Immature natural killer cell (primary cell): ENCODE data around the gene CTIF. TPM values are rescaled to one million over a fixed set of nuclear protein-coding genes. Genes with fewer than 3 reads are reported as not detected.

ENCODE experiments used
- DNase-seq, 3 donors: peaks; one replicate each; pipeline ENCODE4 v3.0.0; 2022; ENCODE audit warnings: mixed read lengths in 1 of 3
- H3K27ac Mint-ChIP-seq, 6 donors: one replicate each; pipeline ENCODE4 v1.8.0; 2020; ENCODE audit warnings: mixed read lengths in 6 of 6, mild to moderate bottlenecking in 5 of 6, inconsistent platforms in 4 of 6, moderate library complexity in 3 of 6
- H3K27me3 Mint-ChIP-seq, 3 donors: one replicate each; pipeline ENCODE4 v1.8.0; 2020 to 2021; ENCODE audit warnings: low read depth in 3 of 3, mild to moderate bottlenecking in 3 of 3, mixed read lengths in 3 of 3, moderate library complexity in 3 of 3, inconsistent platforms in 1 of 3
- H3K36me3 Mint-ChIP-seq, 3 donors: one replicate each; pipeline ENCODE4 v1.8.0; 2020; ENCODE audit warnings: mixed read lengths in 3 of 3, inconsistent platforms in 2 of 3, mild to moderate bottlenecking in 2 of 3
- H3K4me1 Mint-ChIP-seq, 2 donors: one replicate each; pipeline ENCODE4 v1.8.0; 2020; ENCODE audit warnings: inconsistent platforms in 2 of 2, mild to moderate bottlenecking in 2 of 2, mixed read lengths in 2 of 2, moderate library complexity in 1 of 2
- H3K4me3 Mint-ChIP-seq, 5 donors: one replicate each; pipeline ENCODE4 v1.8.0; 2020; ENCODE audit warnings: mild to moderate bottlenecking in 5 of 5, mixed read lengths in 5 of 5, inconsistent platforms in 3 of 5, moderate library complexity in 3 of 5
- H3K9me3 Mint-ChIP-seq, 6 donors: one replicate each; pipeline ENCODE4 v1.8.0; 2020; ENCODE audit warnings: mild to moderate bottlenecking in 6 of 6, mixed read lengths in 6 of 6, inconsistent platforms in 4 of 6, moderate library complexity in 3 of 6
- polyA plus RNA-seq, 3 donors: library from polyadenylated mRNA; unstranded; fragments of 300-500 nt; fragmentation: Illumina TruSeq; gene quantifications; one replicate each; pipeline ENCODE4 v1.2.3, GENCODE V29; 2021

CTIF gene
- polyA plus RNA-seq, 3 donors from 2014 or later = 0.28 to 1.2 TPM; not detected in 1

DNA sequence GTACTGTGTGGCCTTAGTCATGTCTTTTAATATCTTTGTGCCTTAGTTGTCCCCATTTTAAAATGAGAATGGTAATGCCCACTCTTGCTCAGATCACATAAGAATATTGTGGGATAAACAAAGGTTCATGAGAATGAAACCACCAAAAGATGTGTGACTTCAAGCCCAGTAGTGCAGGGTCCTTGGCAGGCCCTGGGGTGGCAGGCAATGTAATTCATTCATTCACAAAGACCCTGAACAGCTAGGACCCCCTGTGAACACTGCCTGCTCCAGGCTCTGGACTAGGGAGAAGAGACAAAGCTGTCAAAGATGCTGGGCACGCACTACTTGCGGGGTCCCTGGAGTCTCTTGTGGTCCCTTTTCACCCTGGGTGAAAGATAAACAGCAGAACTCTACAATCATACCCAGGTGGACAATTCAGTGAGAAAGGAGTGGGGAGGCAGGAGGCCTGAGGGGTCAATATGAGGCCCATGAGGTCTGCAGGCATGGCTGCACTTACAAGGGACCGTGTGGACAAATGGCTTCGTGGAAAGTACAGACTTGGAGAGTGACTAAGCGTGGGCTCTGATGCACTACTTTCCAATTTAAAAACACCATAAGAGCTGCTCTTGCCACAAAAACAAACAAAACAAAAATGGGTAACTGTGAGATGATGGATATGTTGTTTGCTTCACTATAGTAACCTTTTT, 275.8 kb downstream of the CTIF start:
- Mint-ChIP-seq H3K27me3 (peaks cover 3 to 10% (median 6%) of the 10 kb centered on the region in 3 donors), H3K4me3 (peak overlapping the region; percentile 61 to 75 (median 69)), H3K36me3 (peaks cover 11 to 12% (median 12%) of the 10 kb centered on the region in 3 donors), H3K9me3 (no peaks in the 10 kb centered on the region), H3K27ac (peak overlapping the region; percentile 94 to 98 (median 96)), H3K4me1 (peaks cover 77 to 82% of the 10 kb centered on the region in 2 donors)
- DNase-seq = peak; percentile 51 to 73 (median 55)

DNA sequence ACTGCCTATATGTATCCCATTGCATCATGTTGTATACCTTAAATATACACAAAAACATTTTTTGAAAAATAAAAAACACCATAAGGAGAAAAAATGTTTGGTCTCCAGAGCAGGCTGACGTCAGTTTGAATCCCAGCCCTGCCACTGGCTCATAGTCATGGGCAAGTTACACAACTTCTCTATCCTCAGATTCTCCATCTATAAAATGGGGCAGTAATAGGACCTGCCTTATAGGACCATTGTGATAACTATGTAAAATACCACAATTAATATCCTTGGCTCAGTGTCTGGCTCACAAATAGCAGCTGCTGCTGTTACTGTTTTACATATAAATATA, 276.3 kb downstream of the CTIF start:
- Mint-ChIP-seq H3K4me3 (peak overlapping the region in 4 of 5 donors; percentile 61 to 75 (median 66)), H3K27ac (peak overlapping the region; percentile 94 to 98 (median 96)), H3K36me3 (peaks cover 11 to 12% (median 12%) of the 10 kb centered on the region in 3 donors), H3K27me3 (peaks cover 3 to 10% (median 6%) of the 10 kb centered on the region in 3 donors), H3K9me3 (no peaks in the 10 kb centered on the region), H3K4me1 (peaks cover 81 to 86% of the 10 kb centered on the region in 2 donors)
- no peak for DNase-seq

DNA sequence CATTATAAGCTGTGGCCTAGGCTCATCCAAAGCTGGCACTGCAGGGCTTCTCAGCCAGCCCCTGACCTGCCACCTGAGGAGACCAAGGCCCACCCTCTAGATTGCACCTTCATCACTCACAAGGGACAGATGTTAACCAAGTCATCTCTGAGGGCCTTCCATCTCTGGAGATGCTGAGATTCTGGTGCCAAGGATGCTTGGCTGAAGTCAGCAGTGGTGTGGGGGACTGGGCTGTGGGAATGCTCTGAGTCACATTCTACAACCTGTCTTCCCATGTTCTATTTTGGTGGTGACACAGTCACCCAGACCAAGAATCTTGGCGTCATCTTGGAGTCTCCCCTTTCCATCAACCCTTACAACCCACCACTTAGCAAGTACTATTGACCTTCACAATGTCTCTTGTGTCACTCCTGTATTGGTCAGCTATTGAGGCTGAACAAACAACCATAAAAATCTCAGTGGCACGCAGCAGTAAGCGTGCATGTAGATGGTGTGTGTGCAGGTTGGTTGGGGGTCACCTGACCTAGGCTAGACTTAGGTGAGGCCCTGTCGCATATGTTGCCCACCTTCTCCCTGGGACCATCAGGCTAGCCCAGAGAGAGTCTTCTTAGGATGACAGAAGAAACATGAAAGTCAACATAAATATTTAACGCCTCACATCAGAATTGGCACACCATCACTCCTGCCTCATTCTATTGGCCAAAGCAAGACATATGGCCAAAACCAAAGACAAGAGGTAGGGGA, 276.9 kb downstream of the CTIF start:
- DNase-seq = no peak
- peaks cover 11 to 12% (median 12%) of the 10 kb centered on the region in 3 donors for H3K36me3 Mint-ChIP-seq
- peak overlapping the region in 2 of 5 donors; percentile 2 to 75 for H3K4me3 Mint-ChIP-seq
- peaks cover 86 to 88% of the 10 kb centered on the region in 2 donors for H3K4me1 Mint-ChIP-seq
- peak overlapping the region; percentile 94 to 98 (median 96) for H3K27ac Mint-ChIP-seq
- no peaks in the 10 kb centered on the region for H3K9me3 Mint-ChIP-seq
- peaks cover 3 to 10% (median 4%) of the 10 kb centered on the region in 3 donors for H3K27me3 Mint-ChIP-seq

DNA sequence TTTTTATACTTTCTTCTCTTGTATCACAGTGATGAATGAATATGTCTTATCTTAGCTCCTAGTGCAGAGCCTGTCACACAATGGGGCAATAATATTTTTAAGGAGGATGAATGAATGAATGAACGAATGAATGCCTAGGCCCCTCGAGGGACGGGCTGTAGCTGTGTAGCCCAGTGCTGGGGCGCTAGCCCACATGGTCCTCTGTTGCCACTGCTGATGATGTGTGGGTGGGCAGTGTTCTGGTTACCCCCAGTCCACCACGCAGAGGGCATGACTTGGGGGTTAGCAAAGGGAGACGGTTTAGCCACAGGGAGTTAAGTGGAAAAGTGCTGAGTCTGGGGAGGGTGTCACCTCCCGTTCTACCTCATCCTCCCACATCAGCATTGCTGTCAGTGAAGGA, 277.7 kb downstream of the CTIF start:
- H3K27ac Mint-ChIP-seq = peak overlapping the region; percentile 94 to 98 (median 96)
- peaks cover 11 to 12% (median 12%) of the 10 kb centered on the region in 3 donors for H3K36me3 Mint-ChIP-seq
- no peaks in the 10 kb centered on the region for H3K9me3 Mint-ChIP-seq
- H3K27me3 Mint-ChIP-seq = peaks cover 3 to 10% (median 4%) of the 10 kb centered on the region in 3 donors
- peak overlapping the region in 2 of 5 donors; percentile 31 to 41 for H3K4me3 Mint-ChIP-seq
- H3K4me1 Mint-ChIP-seq = peaks cover 88 to 89% of the 10 kb centered on the region in 2 donors
- no peak for DNase-seq

DNA sequence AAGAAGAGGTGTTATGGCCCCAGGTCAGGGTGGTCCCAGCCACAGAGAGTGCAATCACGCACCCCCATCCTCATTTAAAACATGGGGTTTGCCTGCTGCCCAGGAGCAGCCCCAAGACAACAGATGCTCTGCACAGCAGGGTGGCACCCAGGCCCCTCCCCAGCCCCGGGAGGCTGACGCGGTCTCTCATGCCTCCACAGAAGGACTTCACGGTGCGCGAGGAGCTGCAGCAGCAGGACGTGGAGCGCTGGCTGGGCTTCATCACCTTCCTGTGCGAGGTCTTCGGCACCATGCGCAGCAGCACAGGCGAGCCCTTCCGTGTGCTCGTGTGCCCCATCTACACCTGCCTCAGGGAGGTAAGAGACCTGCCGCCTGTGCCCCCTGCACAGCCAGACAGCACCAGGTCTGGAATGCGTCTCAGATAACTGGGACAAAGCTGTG, 278.2 kb downstream of the CTIF start:
- H3K27me3 Mint-ChIP-seq = peaks cover 3 to 10% (median 4%) of the 10 kb centered on the region in 3 donors
- H3K4me1 Mint-ChIP-seq = peaks cover 90 to 92% of the 10 kb centered on the region in 2 donors
- peaks cover 11 to 12% (median 12%) of the 10 kb centered on the region in 3 donors for H3K36me3 Mint-ChIP-seq
- no peak overlapping the region for H3K4me3 Mint-ChIP-seq
- DNase-seq = no peak
- no peaks in the 10 kb centered on the region for H3K9me3 Mint-ChIP-seq
- peak overlapping the region; percentile 13 to 98 (median 95) for H3K27ac Mint-ChIP-seq

DNA sequence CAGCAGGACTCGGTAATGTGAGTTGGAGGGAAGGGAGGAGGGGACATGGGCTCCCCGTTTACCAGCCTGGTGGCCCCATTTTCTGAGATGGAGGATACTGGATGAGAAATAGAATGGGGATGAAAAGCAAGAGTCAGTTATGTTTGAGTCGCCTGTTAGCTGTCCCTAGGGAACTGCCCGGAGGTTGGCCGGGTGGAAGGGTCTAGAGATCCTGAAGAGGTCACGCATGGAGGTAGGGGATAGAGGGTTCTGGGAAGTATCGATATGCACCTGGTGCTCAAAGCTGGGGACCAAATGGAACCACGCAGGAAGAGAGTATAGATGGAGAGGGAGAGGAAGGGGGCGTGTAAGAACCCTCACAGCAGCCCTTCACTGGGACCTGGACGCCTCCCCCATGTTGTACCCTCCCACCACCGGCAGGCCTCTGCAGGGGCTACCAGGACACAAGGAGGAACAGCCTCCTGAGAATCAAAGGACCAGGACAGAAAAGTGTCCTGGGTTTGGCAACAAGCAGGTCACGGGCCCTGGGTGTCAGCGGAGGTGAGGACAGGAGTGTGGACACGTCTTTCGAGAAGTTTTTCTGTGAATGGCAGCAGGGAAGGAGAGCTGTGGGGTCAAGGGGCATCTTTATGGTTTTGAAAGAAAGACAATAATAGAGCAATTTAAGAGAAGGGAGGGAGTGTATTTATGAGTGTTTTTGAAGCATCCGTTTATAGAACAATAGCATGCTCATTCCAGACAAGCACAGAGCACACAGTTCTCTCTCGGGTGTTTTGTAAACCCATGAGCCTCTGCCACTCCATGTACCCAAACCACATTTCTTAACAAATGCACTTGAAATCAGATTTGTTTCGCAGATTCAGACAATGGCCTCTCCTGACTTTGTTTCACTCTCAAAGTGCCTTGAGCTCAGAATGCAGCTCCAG, 279.8 kb downstream of the CTIF start:
- Mint-ChIP-seq H3K4me1 (peaks cover 86 to 90% of the 10 kb centered on the region in 2 donors), H3K9me3 (no peaks in the 10 kb centered on the region)

DNA sequence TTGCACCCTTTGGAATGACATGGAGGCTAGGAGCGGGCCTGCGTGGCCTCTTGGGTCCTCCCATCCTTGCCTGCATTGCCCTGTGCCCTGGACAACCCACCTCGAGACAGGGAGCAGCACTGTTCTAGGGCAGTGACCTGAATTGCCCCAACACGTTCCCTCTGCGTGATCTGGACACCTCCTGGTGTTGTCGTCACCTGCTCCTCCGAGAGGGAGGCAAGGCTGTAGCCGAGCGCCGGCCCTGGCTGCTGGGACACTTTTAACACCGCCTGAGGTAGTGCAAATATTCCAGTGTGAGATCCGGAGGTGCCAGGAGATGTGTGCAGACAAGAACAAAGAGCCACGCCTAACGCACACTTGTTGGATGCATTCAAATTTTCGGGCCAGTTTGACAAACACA, 280.4 kb downstream of the CTIF start:
- Mint-ChIP-seq H3K27ac (peak overlapping the region; percentile 17 to 85 (median 72)), H3K4me3 (peak overlapping the region in 1 of 5 donors; percentile 50), H3K36me3 (peaks cover 22 to 27% (median 22%) of the 10 kb centered on the region in 3 donors), H3K9me3 (no peaks in the 10 kb centered on the region), H3K4me1 (peaks cover 85 to 90% of the 10 kb centered on the region in 2 donors), H3K27me3 (peaks cover 0 to 2% (median 0%) of the 10 kb centered on the region in 3 donors)
- DNase-seq = no peak

More for the DNA sequence above, 279.8 kb downstream of the CTIF start:
- peaks cover 2 to 8% (median 3%) of the 10 kb centered on the region in 3 donors for H3K27me3 Mint-ChIP-seq
- peak overlapping the region; percentile 32 to 85 (median 73) for H3K27ac Mint-ChIP-seq
- H3K4me3 Mint-ChIP-seq = peak overlapping the region in 3 of 5 donors; percentile 21 to 50 (median 40)
- peaks cover 15 to 21% (median 19%) of the 10 kb centered on the region in 3 donors for H3K36me3 Mint-ChIP-seq
- DNase-seq = no peak

DNA sequence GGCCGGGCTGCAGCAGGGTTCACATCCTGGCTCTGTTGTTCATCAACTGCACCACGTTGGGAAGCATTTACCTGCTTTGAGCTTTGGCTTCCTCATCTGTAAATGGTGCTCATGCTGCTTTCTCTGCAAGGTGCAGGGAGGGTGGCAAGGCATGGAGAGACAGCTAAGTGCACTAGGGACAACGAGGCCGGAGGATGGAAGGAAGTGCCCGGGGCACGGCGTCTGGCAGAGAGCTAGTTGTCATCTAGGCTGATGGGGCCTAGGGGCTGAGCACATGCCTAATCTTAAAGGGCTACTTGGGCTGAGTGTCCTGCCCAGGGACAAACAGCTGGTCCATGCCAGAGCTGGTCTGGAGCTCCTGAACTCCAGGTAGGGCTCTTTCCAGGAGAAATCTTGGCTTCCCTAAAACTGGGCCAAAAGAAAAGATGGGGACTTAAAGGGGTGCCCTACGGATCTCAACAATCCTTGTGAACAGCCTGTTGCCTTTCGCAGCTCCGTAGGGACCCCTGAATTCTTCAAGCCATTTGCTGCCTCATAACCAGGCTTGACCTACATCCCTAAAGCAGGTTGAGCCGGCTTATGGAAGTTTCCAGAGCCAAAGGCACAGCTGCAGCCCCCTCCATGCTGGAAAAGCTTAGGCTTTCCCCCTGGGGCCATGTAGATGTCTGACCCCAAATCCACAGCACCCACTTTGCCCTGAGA, 281.1 kb downstream of the CTIF start:
- DNase-seq = no peak
- Mint-ChIP-seq H3K27ac (peak overlapping the region; percentile 21 to 97 (median 84)), H3K4me3 (peak overlapping the region in 2 of 5 donors; percentile 50 to 73), H3K36me3 (peaks cover 22 to 30% (median 27%) of the 10 kb centered on the region in 3 donors), H3K4me1 (peaks cover 83 to 88% of the 10 kb centered on the region in 2 donors), H3K9me3 (no peaks in the 10 kb centered on the region), H3K27me3 (no peaks in the 10 kb centered on the region)

DNA sequence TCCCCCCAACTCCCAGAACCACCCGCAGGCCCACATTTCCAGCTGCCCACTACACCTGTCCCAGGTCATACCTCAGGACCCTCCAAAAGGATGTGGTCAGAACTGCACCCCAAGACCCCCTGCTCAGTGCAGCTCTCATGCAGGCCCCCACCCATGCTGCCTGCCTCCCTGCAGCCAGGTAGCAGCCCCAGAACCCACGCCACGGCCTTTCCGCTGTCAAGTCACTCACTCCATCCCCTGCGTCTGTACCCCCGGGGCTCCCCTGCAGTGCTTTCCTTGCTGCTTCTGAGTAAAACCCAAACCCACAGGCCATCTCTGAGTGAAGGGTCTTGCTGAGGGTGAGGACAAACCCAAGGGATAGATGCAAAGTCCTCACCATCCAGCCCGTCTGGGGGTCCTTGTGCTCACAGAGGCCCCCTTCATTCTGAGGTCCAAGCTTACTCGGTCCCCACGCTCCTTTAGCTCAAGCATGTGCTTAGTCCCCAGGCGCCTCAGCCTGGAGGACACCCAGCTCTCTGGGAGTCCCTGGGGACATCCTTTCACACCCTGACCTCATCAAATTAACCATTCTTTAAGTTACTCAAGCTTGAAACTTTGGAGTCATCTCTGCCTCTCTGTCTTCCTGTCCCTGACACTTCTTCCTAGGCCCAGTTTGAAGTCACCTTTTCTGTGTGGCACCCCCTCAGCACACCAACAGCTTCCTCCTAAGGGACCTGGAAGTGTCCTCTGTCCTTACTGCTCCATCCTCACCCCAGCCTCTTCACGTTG, 281.8 kb downstream of the CTIF start:
- DNase-seq = no peak

DNA sequence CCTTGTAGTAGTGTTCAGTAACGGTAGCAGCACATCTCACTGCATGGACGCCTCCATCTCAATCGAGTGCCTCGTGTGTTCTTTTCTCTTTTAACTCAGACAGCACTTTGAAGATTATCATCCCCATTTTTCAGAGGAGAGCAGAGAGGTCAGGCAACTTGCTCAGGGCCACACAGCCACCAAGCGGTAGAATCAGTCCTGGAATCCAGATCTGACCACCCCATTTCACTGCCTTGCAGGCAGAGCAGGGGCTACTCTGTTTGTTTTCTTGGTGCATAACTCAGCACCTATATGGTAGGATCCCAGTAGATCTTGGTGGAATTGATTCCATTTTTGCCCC, 282.4 kb downstream of the CTIF start:
- Mint-ChIP-seq H3K9me3 (no peaks in the 10 kb centered on the region), H3K4me3 (peak overlapping the region in 1 of 5 donors; percentile 73), H3K4me1 (peaks cover 70 to 78% of the 10 kb centered on the region in 2 donors)

More for the DNA sequence above, 281.8 kb downstream of the CTIF start:
- Mint-ChIP-seq H3K9me3 (no peaks in the 10 kb centered on the region), H3K27me3 (no peaks in the 10 kb centered on the region), H3K4me3 (peak overlapping the region in 2 of 5 donors; percentile 10 to 73), H3K4me1 (peaks cover 76 to 80% of the 10 kb centered on the region in 2 donors), H3K36me3 (peaks cover 22 to 34% (median 27%) of the 10 kb centered on the region in 3 donors), H3K27ac (peak overlapping the region; percentile 21 to 97 (median 75))

DNA sequence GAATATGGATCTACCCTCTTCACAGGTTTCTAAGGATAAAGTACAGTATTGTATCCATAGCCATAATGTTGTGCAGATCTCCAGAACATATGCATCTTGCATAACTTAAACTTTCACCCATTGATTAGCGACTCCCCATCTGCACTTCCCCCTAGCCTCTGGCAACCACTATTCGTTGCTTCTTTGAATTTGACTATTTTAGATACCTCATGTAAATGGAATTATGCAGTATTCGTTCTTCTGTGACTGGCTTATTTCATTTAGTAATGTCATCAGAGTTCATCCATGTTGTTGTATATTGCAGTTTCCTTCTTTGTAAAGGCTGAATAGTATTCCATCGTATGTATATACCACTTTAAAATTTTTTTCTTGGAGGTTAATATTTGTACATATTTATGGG, 283.0 kb downstream of the CTIF start:
- DNase-seq = no peak
- Mint-ChIP-seq H3K27ac (peak overlapping the region in 5 of 6 donors; percentile 0 to 97 (median 62)), H3K4me3 (no peak overlapping the region), H3K9me3 (no peaks in the 10 kb centered on the region), H3K36me3 (peaks cover 28 to 43% (median 35%) of the 10 kb centered on the region in 3 donors), H3K4me1 (peaks cover 68 to 79% of the 10 kb centered on the region in 2 donors), H3K27me3 (no peaks in the 10 kb centered on the region)

More for the DNA sequence above, 282.4 kb downstream of the CTIF start:
- peak overlapping the region; percentile 21 to 97 (median 75) for H3K27ac Mint-ChIP-seq
- H3K36me3 Mint-ChIP-seq = peaks cover 23 to 37% (median 33%) of the 10 kb centered on the region in 3 donors
- no peaks in the 10 kb centered on the region for H3K27me3 Mint-ChIP-seq
- DNase-seq = no peak
